H1 (cell line): ENCODE results near the gene TRAPPC12. TPM values are rescaled to one million over a fixed set of nuclear protein-coding genes. Genes with fewer than 3 reads are reported as not detected.

Experiments
- CTCF ChIA-PET: fragments of 300-600 bp; sonication (Branson Sonifier 250); formaldehyde crosslinking; loops from one replicate; lab custom pipeline; 2021; ENCODE audit not compliant: partially characterized antibody; lab: Charles Lee
- POLR2A ChIA-PET: fragments of 300-600 bp; sonication (Branson Sonifier 250); formaldehyde crosslinking; loops from one replicate; lab custom pipeline; 2021; ENCODE audit warnings: inconsistent platforms; ENCODE audit not compliant: partially characterized antibody; lab: Charles Lee
- DNase-seq, 2 experiments: peaks; one replicate each; pipeline versions ENCODE4 v3.0.0 to v3.0.0-alpha.2; 2010 to 2022; ENCODE audit warnings: low spot score in 2 of 2, low read depth in 1 of 2, mixed read lengths in 1 of 2
- FAIRE-seq: peaks from 2 replicates; lab custom pipeline; 2011; peaks lifted over from hg19 to GRCh38; lab: Jason Lieb, UNC
- H2AFZ ChIP-seq: 2 replicates; pipeline ENCODE4 v1.8.1; 2012; ENCODE audit warnings: low read length, inconsistent platforms
- H2AK5ac ChIP-seq: 2 replicates; pipeline ENCODE4 v1.6.1; 2013; ENCODE audit warnings: low read depth, low read length
- H2BK120ac ChIP-seq: replicated peaks from 2 replicates; pipeline ENCODE3; 2013; ENCODE audit warnings: low read depth, low read length, inconsistent platforms
- H2BK12ac ChIP-seq: 2 replicates; pipeline ENCODE4 v1.6.1; 2013; ENCODE audit warnings: low read depth, low read length
- H2BK15ac ChIP-seq: 2 replicates; pipeline ENCODE4 v1.6.1; 2013; ENCODE audit warnings: low read length
- H2BK20ac ChIP-seq: 2 replicates; pipeline ENCODE4 v1.6.1; 2013; ENCODE audit warnings: low read length
- H2BK5ac ChIP-seq: 2 replicates; pipeline ENCODE4 v1.6.1; 2013; ENCODE audit warnings: low read depth, low read length
- H3K14ac ChIP-seq: 2 replicates; pipeline ENCODE4 v1.6.1; 2013; ENCODE audit warnings: inconsistent platforms; ENCODE audit not compliant: insufficient read length
- H3K18ac ChIP-seq: 2 replicates; pipeline ENCODE4 v1.6.1; 2013; ENCODE audit warnings: low read length; ENCODE audit errors: extremely low read depth
- H3K23ac ChIP-seq: 2 replicates; pipeline ENCODE4 v1.6.1; 2013; ENCODE audit warnings: inconsistent platforms; ENCODE audit not compliant: insufficient read length
- H3K23me2 ChIP-seq: 2 replicates; pipeline ENCODE4 v1.6.1; 2013; ENCODE audit warnings: low read depth, low read length
- H3K27ac ChIP-seq: 2 replicates; pipeline ENCODE4 v1.6.1; 2011; ENCODE audit warnings: low read depth, low read length, inconsistent platforms
- H3K27me3 ChIP-seq, 4 experiments: replicated peaks in 1 of 4; 1 replicate in 1 of 4; 2 replicates in 3 of 4; pipeline versions ENCODE4 v1.6.1 to v1.8.1; 2011 to 2013; ENCODE audit warnings: low read length in 3 of 4, mild to moderate bottlenecking in 3 of 4, inconsistent platforms in 2 of 4, mixed read lengths in 2 of 4, moderate library complexity in 1 of 4; ENCODE audit not compliant: control insufficient read depth in 3 of 4, insufficient read depth in 3 of 4; ENCODE audit errors: extremely low read depth in 1 of 4
- H3K36me3 ChIP-seq, 4 experiments: 2 replicates each; pipeline versions ENCODE4 v1.6.1 to v1.8.1; 2011 to 2013; ENCODE audit warnings: mild to moderate bottlenecking in 4 of 4, low read length in 3 of 4, moderate library complexity in 2 of 4, control low read depth in 1 of 4, inconsistent platforms in 1 of 4; ENCODE audit not compliant: insufficient read depth in 4 of 4, control insufficient read depth in 2 of 4
- H3K4ac ChIP-seq: replicated peaks from 2 replicates; pipeline ENCODE3; 2013; ENCODE audit warnings: low read length, low read depth, mixed read lengths, inconsistent platforms; ENCODE audit not compliant: insufficient read length
- H3K4me1 ChIP-seq, 4 experiments: replicated peaks in 1 of 4; 1 replicate in 1 of 4; 2 replicates in 3 of 4; pipeline versions ENCODE4 v1.6.1 to v1.8.1; 2011 to 2013; ENCODE audit warnings: low read length in 3 of 4, inconsistent platforms in 2 of 4, mixed read lengths in 1 of 4; ENCODE audit not compliant: insufficient read depth in 4 of 4, control insufficient read depth in 3 of 4
- H3K4me2 ChIP-seq, 2 experiments: 2 replicates each; pipeline versions ENCODE4 v1.6.1 to v1.8.1; 2011 to 2013; ENCODE audit warnings: low read depth in 2 of 2, low read length in 2 of 2, control low read depth in 1 of 2, inconsistent platforms in 1 of 2, mild to moderate bottlenecking in 1 of 2; ENCODE audit not compliant: insufficient read depth in 1 of 2
- H3K4me3 ChIP-seq, 4 experiments: fragments of 200-600, 300-600 bp in 1 of 4; sonication (generic), shearing (Covaris generic), sonication (Bioruptor Twin) in 1 of 4; 2 replicates each; pipeline versions ENCODE4 v1.5.1 to v1.8.1; 2011 to 2016; ENCODE audit warnings: low read length in 4 of 4, low read depth in 3 of 4, control low read depth in 2 of 4, inconsistent platforms in 2 of 4, mild to moderate bottlenecking in 2 of 4, mixed read lengths in 1 of 4, moderate library complexity in 1 of 4; ENCODE audit not compliant: insufficient read depth in 2 of 4; ENCODE audit errors: extremely low read depth in 1 of 4
- H3K56ac ChIP-seq: replicated peaks from 2 replicates; pipeline ENCODE3; 2013; ENCODE audit warnings: low read depth, mild to moderate bottlenecking, mixed read lengths, low read length, inconsistent platforms; ENCODE audit not compliant: insufficient read length
- H3K79me1 ChIP-seq: 2 replicates; pipeline ENCODE4 v1.6.1; 2013; ENCODE audit warnings: low read depth, low read length, control low read depth
- H3K79me2 ChIP-seq, 2 experiments: 2 replicates each; pipeline versions ENCODE4 v1.6.1 to v1.8.1; 2012 to 2013; ENCODE audit warnings: low read length in 2 of 2, mild to moderate bottlenecking in 2 of 2, inconsistent platforms in 1 of 2; ENCODE audit not compliant: insufficient read depth in 2 of 2, control insufficient read depth in 1 of 2
- H3K9ac ChIP-seq, 4 experiments: replicated peaks in 1 of 4; 1 replicate in 1 of 4; 2 replicates in 3 of 4; pipeline versions ENCODE4 v1.6.1 to v1.8.1; 2011 to 2013; ENCODE audit warnings: low read depth in 3 of 4, low read length in 3 of 4, control low read depth in 2 of 4, mild to moderate bottlenecking in 2 of 4, moderate library complexity in 2 of 4, inconsistent platforms in 1 of 4; ENCODE audit errors: extremely low read depth in 1 of 4
- H3K9me3 ChIP-seq, 2 experiments: 2 replicates each; pipeline versions ENCODE4 v1.6.1 to v1.8.1; 2012 to 2013; ENCODE audit warnings: mild to moderate bottlenecking in 2 of 2, moderate library complexity in 2 of 2, control low read depth in 1 of 2, inconsistent platforms in 1 of 2, low read depth in 1 of 2, low read length in 1 of 2, mixed read lengths in 1 of 2; ENCODE audit not compliant: insufficient read depth in 2 of 2
- H4K20me1 ChIP-seq, 2 experiments: replicated peaks in 1 of 2; 2 replicates each; pipeline versions ENCODE3 to v1.8.1; 2011 to 2013; ENCODE audit warnings: inconsistent platforms in 2 of 2, low read length in 2 of 2, mild to moderate bottlenecking in 1 of 2; ENCODE audit not compliant: insufficient read depth in 2 of 2, control insufficient read depth in 1 of 2
- H4K5ac ChIP-seq: 2 replicates; pipeline ENCODE4 v1.6.1; 2013; ENCODE audit warnings: low read length, low read depth, mixed read lengths, inconsistent platforms; ENCODE audit not compliant: insufficient read length
- H4K8ac ChIP-seq: 2 replicates; pipeline ENCODE4 v1.8.0; 2013; ENCODE audit warnings: mild to moderate bottlenecking, moderate library complexity, low read length, inconsistent platforms; ENCODE audit not compliant: insufficient read depth; ENCODE audit errors: extremely low read depth
- H4K91ac ChIP-seq: replicated peaks from 2 replicates; pipeline ENCODE3; 2013; ENCODE audit warnings: low read length, mixed read lengths, inconsistent platforms; ENCODE audit not compliant: insufficient read length
- POLR2AphosphoS5 ChIP-seq: IDR thresholded peaks from 2 replicates; pipeline ENCODE4 v1.6.1; 2011; ENCODE audit warnings: low read depth, low read length
- POU5F1 ChIP-seq: IDR thresholded peaks from 2 replicates; pipeline ENCODE4 v1.6.1; 2011; ENCODE audit warnings: low read depth, mild to moderate bottlenecking, low read length, moderate library complexity
- WGBS, 2 experiments: shearing (Covaris generic) in 1 of 2; methylation state at CpG; one replicate each; pipeline versions ENCODE4 v1.1.6 to v1.1.7; 2013 to 2015; ENCODE audit warnings: low lambda C conversion rate in 2 of 2, mixed read lengths in 2 of 2, inconsistent platforms in 1 of 2, low coverage in 1 of 2, missing lambda C conversion rate in 1 of 2; ENCODE audit not compliant: insufficient replicate concordance in 2 of 2, insufficient coverage in 1 of 2, insufficient read length in 1 of 2; ENCODE audit errors: extremely low coverage in 1 of 2, missing lambda C conversion rate in 1 of 2; 5-methylcytosine and 5-hydroxymethylcytosine counted together
- polyA plus RNA-seq, 7 experiments: library from polyadenylated mRNA; depleted of rRNA in 3 of 7; stranded (reverse) in 5 of 7; unstranded in 2 of 7; fragments of >200 nt in 5 of 7; fragments of 200-250 nt in 2 of 7; gene quantifications; 1 replicate in 5 of 7; 2 replicates in 1 of 7; 4 replicates in 1 of 7; pipeline versions ENCODE4 v1.2.1 to v1.2.3, GENCODE V29; 2011 to 2013; ENCODE audit warnings: missing spikeins in 2 of 7, mixed read lengths in 2 of 7
- total RNA-seq: library from RNA; stranded (reverse); fragmentation: NEBNext Ultra II Directional; extraction: Animal tissue kit (Norgen Biotek cat#: 25700); gene quantifications from 2 replicates; pipeline ENCODE4 v1.2.1, GENCODE V29; 2021
- TF ChIP-seq, protein P1 (sequence below), 3 experiments: IDR thresholded peaks; 1 replicate in 2 of 3; 2 replicates in 1 of 3; pipeline versions ENCODE4 v1.5.1 to v1.6.1; 2011; ENCODE audit warnings: low read length in 3 of 3, mild to moderate bottlenecking in 3 of 3, inconsistent platforms in 2 of 3, low read depth in 1 of 3, moderate library complexity in 1 of 3; ENCODE audit not compliant: insufficient read depth in 1 of 3; ENCODE audit errors: control extremely low read depth in 1 of 3

The TRAPPC12 gene
- total and polyA plus RNA-seq, 2 of the 8 experiments (the other 6 are each of a cell fraction or from before 2014, with no cell fraction given): 35.0 to 67.3 TPM

DNA sequence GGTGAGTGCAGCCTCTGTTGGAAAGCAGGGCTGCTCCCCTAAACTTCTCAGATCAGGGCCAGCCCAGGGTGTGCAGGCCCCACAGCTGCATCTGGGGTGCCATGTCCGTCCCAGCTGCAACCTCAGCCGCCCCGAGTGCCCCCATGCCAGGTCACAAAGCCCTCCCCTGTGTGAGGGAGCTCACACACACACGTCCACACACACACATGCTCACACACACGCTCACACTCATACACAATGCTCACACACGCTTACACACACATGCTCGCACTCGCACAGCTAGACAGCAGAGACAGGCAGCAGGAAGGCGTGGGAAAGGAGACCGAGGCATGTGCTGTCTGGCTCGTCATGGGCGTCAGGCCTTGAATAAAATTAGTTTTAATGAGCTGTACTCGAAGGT, 84.5 kb downstream of the TRAPPC12 start:
- Histone ChIP-seq H3K23ac (no peak overlapping the region), H3K9me3 (no peaks in the 10 kb centered on the region), H2BK5ac (peak overlapping the region; percentile 87; the same call in 1 of the 2 replicates), H3K79me1 (no peaks in the 10 kb centered on the region), H3K4me2 (no peak overlapping the region), H3K4me1 (peaks cover 5 to 10% (median 9%) of the 10 kb centered on the region in 4 experiments), H3K27ac (no peak overlapping the region), H3K23me2 (no peaks in the 10 kb centered on the region), H4K8ac (no peak overlapping the region), H3K79me2 (no peaks in the 10 kb centered on the region), H3K56ac (no peak overlapping the region), H4K91ac (peak overlapping the region; percentile 49), H3K9ac (no peak overlapping the region), H3K18ac (no peak overlapping the region), H2BK20ac (no peak overlapping the region), H2BK12ac (0 out of 2 replicates have a peak overlapping the region, but pooled peaks have one; percentile 60), H2BK120ac (no peak overlapping the region), H3K14ac (no peak overlapping the region), H3K27me3 (no peaks in the 10 kb centered on the region), H2AFZ (no peak overlapping the region), H3K36me3 (peaks cover 0 to 7% (median 1%) of the 10 kb centered on the region in 4 experiments; a peak in 3 of 8 replicates), H4K20me1 (no peaks in the 10 kb centered on the region), H3K4me3 (no peak overlapping the region), H4K5ac (no peak overlapping the region), H2AK5ac (0 out of 2 replicates have a peak overlapping the region, but pooled peaks have one; percentile 68), H2BK15ac (0 out of 2 replicates have a peak overlapping the region, but pooled peaks have one; percentile 92), H3K4ac (no peak overlapping the region)
- no peak for FAIRE-seq
- ChIA-PET CTCF (interaction anchor here (0.6 to 12.1 kb wide), 13 partner anchors 11 to 471 kb away, joined by 3 to 152 read pairs (median 4); no protein-coding TSS in a partner anchor), POLR2A (interaction anchor here (0.8 to 1.8 kb wide), 5 partner anchors 9 to 94 kb away, joined by 3 to 5 read pairs (median 4); partner anchors contain the start of gene RNASEH1)
- no peak for DNase-seq
- 92% methylated on average over 13 of the region's 13 CpGs; no CpG with 5 or more reads in 1 of the 2 experiments for WGBS, 2 experiments
- TF ChIP-seq POU5F1 (no peak), POLR2AphosphoS5 (peak; percentile 28; the same call in 1 of the 2 replicates)
- TF ChIP-seq, protein P1, sequence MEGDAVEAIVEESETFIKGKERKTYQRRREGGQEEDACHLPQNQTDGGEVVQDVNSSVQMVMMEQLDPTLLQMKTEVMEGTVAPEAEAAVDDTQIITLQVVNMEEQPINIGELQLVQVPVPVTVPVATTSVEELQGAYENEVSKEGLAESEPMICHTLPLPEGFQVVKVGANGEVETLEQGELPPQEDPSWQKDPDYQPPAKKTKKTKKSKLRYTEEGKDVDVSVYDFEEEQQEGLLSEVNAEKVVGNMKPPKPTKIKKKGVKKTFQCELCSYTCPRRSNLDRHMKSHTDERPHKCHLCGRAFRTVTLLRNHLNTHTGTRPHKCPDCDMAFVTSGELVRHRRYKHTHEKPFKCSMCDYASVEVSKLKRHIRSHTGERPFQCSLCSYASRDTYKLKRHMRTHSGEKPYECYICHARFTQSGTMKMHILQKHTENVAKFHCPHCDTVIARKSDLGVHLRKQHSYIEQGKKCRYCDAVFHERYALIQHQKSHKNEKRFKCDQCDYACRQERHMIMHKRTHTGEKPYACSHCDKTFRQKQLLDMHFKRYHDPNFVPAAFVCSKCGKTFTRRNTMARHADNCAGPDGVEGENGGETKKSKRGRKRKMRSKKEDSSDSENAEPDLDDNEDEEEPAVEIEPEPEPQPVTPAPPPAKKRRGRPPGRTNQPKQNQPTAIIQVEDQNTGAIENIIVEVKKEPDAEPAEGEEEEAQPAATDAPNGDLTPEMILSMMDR (IDR thresholded peaks at IDR 0.05; ENCODE audit: control extremely low read depth in 1 of 3, insufficient read depth in 1 of 3, low read depth in 1 of 3, low read length in 3 of 3): no peak
